Activated T-cell treated with anti-CD3 and anti-CD28 coated beads for 4 hours (primary cell): ENCODE results near the gene TUBA3C.

ENCODE experiments used
- DNase-seq: peaks from one replicate; pipeline ENCODE4 v3.0.0-alpha.2; 2020

TUBA3C gene

GRCh38 chr13:19159761-19160420 is 21.7 kb downstream of the TUBA3C start:
- DNase-seq: no peak

GRCh38 chr13:19159181-19159580 is 22.4 kb downstream of the TUBA3C start:
- DNase-seq: no peak

GRCh38 chr13:19158526-19159174 is 23.0 kb downstream of the TUBA3C start:
- DNase-seq: no peak

DNA sequence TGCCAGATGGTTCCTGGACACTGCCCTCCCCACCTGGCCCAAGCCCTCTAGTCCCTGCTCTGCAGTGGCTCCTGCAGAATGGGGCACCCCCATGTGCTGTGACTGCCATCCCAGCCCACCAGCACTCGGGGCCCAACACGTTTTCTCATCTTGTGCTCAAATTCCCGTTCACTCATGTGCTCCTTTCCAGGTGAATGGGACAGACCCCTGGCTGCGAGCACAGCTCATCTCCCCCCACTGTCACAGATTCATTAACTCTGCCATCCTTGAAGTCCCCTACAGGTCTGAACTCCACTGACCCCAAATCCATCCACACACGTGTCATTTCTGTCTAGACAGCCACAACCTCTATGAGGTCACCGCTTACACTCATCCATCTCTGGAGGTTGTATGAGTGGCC is 23.6 kb downstream of the TUBA3C start:
- no peak for DNase-seq

DNA sequence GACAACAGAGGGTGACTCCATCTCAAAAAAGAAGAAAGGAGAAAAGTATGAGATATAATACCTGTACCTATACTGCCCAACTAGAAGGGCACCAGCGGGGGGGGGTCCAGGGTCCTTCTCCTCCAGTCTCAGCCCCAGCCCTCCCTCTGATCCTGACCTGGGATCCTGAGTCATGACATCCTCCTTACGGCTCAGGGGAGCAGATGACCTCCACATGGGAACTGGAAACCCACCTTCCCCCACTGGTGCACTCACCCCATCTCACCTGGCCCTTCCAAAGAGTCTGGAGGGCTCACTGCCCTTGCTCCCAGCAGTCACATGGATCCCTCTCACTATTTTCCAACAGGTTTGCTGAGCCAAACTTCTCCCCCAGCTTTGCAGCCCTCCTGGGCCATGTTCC is 24.2 kb downstream of the TUBA3C start:
- DNase-seq: no peak

- DNase-seq: no peak
Observed at GRCh38 chr13:19156013-19156825, 25.4 kb downstream of the TUBA3C start.

DNA sequence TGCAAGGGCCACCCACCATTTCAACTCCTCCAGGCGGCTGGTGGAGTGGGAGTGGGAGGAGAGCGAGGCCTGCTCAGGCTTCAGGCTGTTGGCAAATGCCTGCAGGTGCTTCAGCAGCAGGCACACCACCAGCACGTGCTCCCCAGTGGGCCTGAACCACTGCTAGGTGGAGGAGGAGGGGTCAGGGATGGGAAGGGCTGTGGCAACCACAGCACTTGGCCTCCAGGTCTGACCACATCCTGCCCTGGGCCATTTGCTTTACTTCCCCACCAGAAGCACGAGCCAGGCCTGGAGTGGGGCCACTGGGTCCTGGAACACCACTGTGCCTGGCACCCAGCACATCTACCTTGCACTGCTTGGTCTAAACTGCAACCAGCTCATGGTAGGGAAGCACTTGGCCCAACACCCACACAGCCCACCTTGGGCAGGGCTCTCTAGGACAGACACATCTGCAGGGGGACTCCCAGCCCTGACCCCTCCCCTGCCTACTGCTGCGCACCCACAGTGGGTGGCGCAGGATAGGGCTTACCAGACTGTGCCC is 26.2 kb downstream of the TUBA3C start:
- DNase-seq: no peak

DNA sequence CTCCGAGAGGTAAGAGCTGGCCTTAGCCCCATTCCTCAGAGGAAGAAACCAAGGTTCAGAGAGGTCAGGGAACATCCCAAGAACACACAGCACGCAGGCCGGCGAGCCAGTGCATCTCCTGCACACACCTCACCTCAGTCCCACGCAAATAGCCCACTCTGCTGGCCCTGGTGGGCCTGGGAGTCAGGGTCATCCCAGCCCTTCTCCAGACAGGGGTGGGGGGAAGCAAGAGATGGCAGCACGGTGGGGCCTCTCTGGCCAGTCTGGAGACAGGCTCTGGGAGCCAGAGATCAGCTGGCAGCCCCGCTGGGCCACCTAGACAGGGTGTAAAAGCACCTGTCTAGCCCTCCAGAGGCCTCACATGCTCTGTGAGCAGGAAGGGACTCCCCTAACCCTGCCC is 26.8 kb downstream of the TUBA3C start:
- DNase-seq: no peak

GRCh38 chr13:19153782-19154450 is 27.7 kb downstream of the TUBA3C start:
- DNase-seq: no peak

- no peak for DNase-seq
Observed at GRCh38 chr13:19152403-19152802, 29.2 kb downstream of the TUBA3C start.

- DNase-seq: no peak
Observed at GRCh38 chr13:19151581-19152263, 29.9 kb downstream of the TUBA3C start.

GRCh38 chr13:19150712-19151228 is 30.9 kb downstream of the TUBA3C start:
- no peak for DNase-seq

GRCh38 chr13:19150226-19150625 is 31.4 kb downstream of the TUBA3C start:
- DNase-seq: no peak

DNA sequence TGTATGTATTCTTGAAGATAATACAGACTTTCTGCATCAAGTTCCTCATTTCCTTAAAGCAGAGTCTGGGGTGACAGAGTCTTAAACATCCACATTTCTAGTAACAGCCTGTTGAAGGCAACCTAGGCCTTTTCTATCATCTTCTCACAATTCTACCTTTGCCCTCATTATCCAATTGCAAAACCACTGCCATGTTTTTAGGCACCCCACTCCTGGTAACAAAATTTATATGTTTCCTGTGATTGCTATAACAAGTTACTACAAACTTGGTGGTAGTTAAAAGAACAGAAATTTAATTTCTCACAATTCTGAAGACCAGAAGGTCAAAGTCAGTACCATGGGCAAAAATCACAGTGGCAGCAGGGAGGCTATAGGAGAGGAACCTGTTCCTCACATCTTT is 33.1 kb downstream of the TUBA3C start:
- no peak for DNase-seq
